Muscle of leg (tissue), 11 donors: ENCODE results near the gene ACOT11. TPM values are rescaled to one million over a fixed set of nuclear protein-coding genes. Genes with fewer than 3 reads are reported as not detected.

Source experiments
- DNase-seq: peaks from one replicate; pipeline ENCODE4 v3.0.0; 2013
- H3K27ac ChIP-seq: one replicate; pipeline ENCODE4 v1.5.1; 2013; ENCODE audit warnings: mild to moderate bottlenecking, low read length, control low read depth
- H3K27me3 ChIP-seq: one replicate; pipeline ENCODE4 v1.6.1; 2013; ENCODE audit warnings: low read length; ENCODE audit not compliant: control insufficient read depth, insufficient read depth
- H3K36me3 ChIP-seq: one replicate; pipeline ENCODE4 v1.6.1; 2013; ENCODE audit warnings: low read length; ENCODE audit not compliant: control insufficient read depth, insufficient read depth
- H3K4me1 ChIP-seq: one replicate; pipeline ENCODE4 v1.6.1; 2013; ENCODE audit warnings: low read length; ENCODE audit not compliant: control insufficient read depth, insufficient read depth
- H3K4me3 ChIP-seq: one replicate; pipeline ENCODE4 v1.5.1; 2013; ENCODE audit warnings: low read length, control low read depth
- H3K9me3 ChIP-seq: replicated peaks from 2 replicates; pipeline ENCODE4 v1.6.1; 2013; ENCODE audit warnings: low read depth, low read length; ENCODE audit not compliant: control insufficient read depth
- WGBS: methylation state at CpG from one replicate; pipeline ENCODE4 v1.1.5; 2013; ENCODE audit warnings: missing lambda C conversion rate; ENCODE audit not compliant: insufficient coverage; 5-methylcytosine and 5-hydroxymethylcytosine counted together
- polyA plus RNA-seq, 8 donors: library from polyadenylated mRNA; unstranded; fragments of 120-200 nt; gene quantifications; one replicate each; pipeline versions ENCODE4 v1.2.1 to v1.2.3, GENCODE V29; 2013; ENCODE audit warnings: inconsistent platforms in 1 of 8, low replicate concordance in 1 of 8; ENCODE audit not compliant: insufficient read length in 8 of 8, insufficient read depth in 1 of 8
- total RNA-seq: library from RNA; stranded (reverse); fragments of 120-200 nt; gene quantifications from one replicate; pipeline ENCODE4 v1.2.4, GENCODE V29; 2013

The ACOT11 gene
- total and polyA plus RNA-seq, 9 donors = 2.8 to 10.1 (median 5.6) TPM

- H3K9me3 ChIP-seq = no peaks in the 10 kb centered on the region
- WGBS = 61% methylated on average over 6 of the region's 13 CpGs
- peak overlapping the region; percentile 36 for H3K4me3 ChIP-seq
- no peak for DNase-seq
- no peaks in the 10 kb centered on the region for H3K27me3 ChIP-seq
- peaks cover 6% of the 10 kb centered on the region for H3K36me3 ChIP-seq
- H3K27ac ChIP-seq = peak overlapping the region; percentile 90
- peaks cover 63% of the 10 kb centered on the region for H3K4me1 ChIP-seq
Observed at GRCh38 chr1:54548389-54549044, 489 bp downstream of the ACOT11 start.

- Histone ChIP-seq H3K36me3 (peaks cover 6% of the 10 kb centered on the region), H3K4me1 (peaks cover 54% of the 10 kb centered on the region), H3K9me3 (no peaks in the 10 kb centered on the region), H3K27ac (peak overlapping the region; percentile 90), H3K27me3 (no peaks in the 10 kb centered on the region), H3K4me3 (peak overlapping the region; percentile 36)
- DNase-seq = no peak
- WGBS = 64% methylated on average over 8 of the region's 13 CpGs
Observed at GRCh38 chr1:54549181-54549924, 1.3 kb downstream of the ACOT11 start.

GRCh38 chr1:54551891-54552290 lies 3.9 kb downstream of the ACOT11 start:
- H3K27ac ChIP-seq = no peak overlapping the region
- WGBS = 100% methylated on average over 1 of the region's 3 CpGs
- H3K27me3 ChIP-seq = no peaks in the 10 kb centered on the region
- peaks cover 34% of the 10 kb centered on the region for H3K4me1 ChIP-seq
- DNase-seq = no peak
- H3K36me3 ChIP-seq = peaks cover 6% of the 10 kb centered on the region
- H3K4me3 ChIP-seq = no peak overlapping the region
- H3K9me3 ChIP-seq = peaks cover 3% of the 10 kb centered on the region

- Histone ChIP-seq H3K27ac (no peak overlapping the region), H3K36me3 (peaks cover 6% of the 10 kb centered on the region), H3K4me3 (no peak overlapping the region), H3K27me3 (no peaks in the 10 kb centered on the region), H3K4me1 (peaks cover 25% of the 10 kb centered on the region), H3K9me3 (peaks cover 3% of the 10 kb centered on the region)
- no peak for DNase-seq
- WGBS = no CpG with 5 or more reads among the region's 8 CpGs
Observed at GRCh38 chr1:54553602-54554313, 5.7 kb downstream of the ACOT11 start.

- Histone ChIP-seq H3K27me3 (no peaks in the 10 kb centered on the region), H3K4me1 (peaks cover 25% of the 10 kb centered on the region), H3K4me3 (no peak overlapping the region), H3K27ac (no peak overlapping the region), H3K36me3 (peaks cover 6% of the 10 kb centered on the region), H3K9me3 (peaks cover 3% of the 10 kb centered on the region)
- DNase-seq = no peak
- no CpG with 5 or more reads among the region's 1 CpG for WGBS
Observed at GRCh38 chr1:54556110-54556509, 8.1 kb downstream of the ACOT11 start.

- H3K4me1 ChIP-seq = peaks cover 25% of the 10 kb centered on the region
- no peak overlapping the region for H3K4me3 ChIP-seq
Observed at GRCh38 chr1:54557671-54558355, 9.8 kb downstream of the ACOT11 start.

GRCh38 chr1:54558434-54559030 lies 10.5 kb downstream of the ACOT11 start:
- 51% methylated on average over 6 of the region's 7 CpGs for WGBS
- Histone ChIP-seq H3K27me3 (no peaks in the 10 kb centered on the region), H3K27ac (peak overlapping the region; percentile 55), H3K4me3 (no peak overlapping the region), H3K36me3 (no peaks in the 10 kb centered on the region), H3K9me3 (peaks cover 3% of the 10 kb centered on the region), H3K4me1 (peaks cover 25% of the 10 kb centered on the region)
- peak; percentile 88 for DNase-seq

More at GRCh38 chr1:54557671-54558355, 9.8 kb downstream of the ACOT11 start:
- Histone ChIP-seq H3K27me3 (no peaks in the 10 kb centered on the region), H3K9me3 (peaks cover 3% of the 10 kb centered on the region), H3K36me3 (no peaks in the 10 kb centered on the region), H3K27ac (no peak overlapping the region)
- DNase-seq = no peak
- no CpG with 5 or more reads among the region's 5 CpGs for WGBS

- DNase-seq = no peak
- 89% methylated on average over 3 of the region's 9 CpGs for WGBS
- Histone ChIP-seq H3K27me3 (no peaks in the 10 kb centered on the region), H3K36me3 (no peaks in the 10 kb centered on the region), H3K9me3 (peaks cover 3% of the 10 kb centered on the region), H3K27ac (peak overlapping the region; percentile 55), H3K4me3 (no peak overlapping the region), H3K4me1 (peaks cover 25% of the 10 kb centered on the region)
Observed at GRCh38 chr1:54559111-54559548, 11.1 kb downstream of the ACOT11 start.

GRCh38 chr1:54559771-54560231 lies 11.8 kb downstream of the ACOT11 start:
- no peaks in the 10 kb centered on the region for H3K36me3 ChIP-seq
- peak overlapping the region; percentile 13 for H3K27ac ChIP-seq
- peaks cover 25% of the 10 kb centered on the region for H3K4me1 ChIP-seq
- WGBS = 67% methylated on average over 2 of the region's 3 CpGs
- no peaks in the 10 kb centered on the region for H3K27me3 ChIP-seq
- DNase-seq = peak; percentile 67
- no peak overlapping the region for H3K4me3 ChIP-seq
- H3K9me3 ChIP-seq = peaks cover 3% of the 10 kb centered on the region
